HK-2 (cell line): ENCODE results near the gene BEAN1.
A peak's percentile ranks its signal among the peaks of the same experiment; 100 is the strongest.

ENCODE experiments used
- DNase-seq: peaks from one replicate; pipeline ENCODE4 v3.0.0-alpha.2; 2018; ENCODE audit not compliant: unreplicated experiment

The BEAN1 gene

DNA sequence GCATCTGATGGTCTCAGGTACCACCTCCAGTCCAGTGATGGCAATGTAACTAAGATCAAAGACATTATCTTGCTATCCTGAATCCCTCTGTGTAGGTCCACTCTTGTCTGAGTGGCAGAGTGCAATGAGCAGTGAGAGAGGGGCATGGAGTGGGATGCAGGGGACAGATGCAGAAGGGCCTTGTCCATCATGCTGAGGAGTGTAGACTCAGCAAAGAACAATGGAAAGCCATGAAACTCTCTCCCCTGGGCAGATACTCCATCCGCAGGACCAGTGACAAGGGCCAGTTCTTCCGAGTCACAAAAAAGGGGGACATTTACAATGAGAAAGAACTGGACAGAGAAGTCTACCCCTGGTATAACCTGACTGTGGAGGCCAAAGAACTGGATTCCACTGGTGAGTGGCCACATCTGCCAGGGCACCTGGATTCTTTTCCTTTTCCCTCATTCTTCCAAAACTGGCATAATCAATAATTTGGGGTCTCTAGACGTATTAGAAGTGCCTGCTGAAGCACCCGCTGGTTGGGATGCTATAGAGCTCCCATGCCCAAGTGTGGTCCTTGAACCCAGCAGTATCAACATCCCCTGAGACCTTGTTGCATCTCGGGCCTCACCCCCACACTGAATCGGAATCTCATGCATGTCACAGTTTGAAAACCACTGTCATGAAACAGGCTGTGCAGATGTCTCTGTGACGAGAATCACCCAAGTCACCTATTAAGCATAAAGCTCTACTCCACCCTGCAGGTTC lies 31.1 kb upstream of the BEAN1 start:
- DNase-seq, result no peak

DNA sequence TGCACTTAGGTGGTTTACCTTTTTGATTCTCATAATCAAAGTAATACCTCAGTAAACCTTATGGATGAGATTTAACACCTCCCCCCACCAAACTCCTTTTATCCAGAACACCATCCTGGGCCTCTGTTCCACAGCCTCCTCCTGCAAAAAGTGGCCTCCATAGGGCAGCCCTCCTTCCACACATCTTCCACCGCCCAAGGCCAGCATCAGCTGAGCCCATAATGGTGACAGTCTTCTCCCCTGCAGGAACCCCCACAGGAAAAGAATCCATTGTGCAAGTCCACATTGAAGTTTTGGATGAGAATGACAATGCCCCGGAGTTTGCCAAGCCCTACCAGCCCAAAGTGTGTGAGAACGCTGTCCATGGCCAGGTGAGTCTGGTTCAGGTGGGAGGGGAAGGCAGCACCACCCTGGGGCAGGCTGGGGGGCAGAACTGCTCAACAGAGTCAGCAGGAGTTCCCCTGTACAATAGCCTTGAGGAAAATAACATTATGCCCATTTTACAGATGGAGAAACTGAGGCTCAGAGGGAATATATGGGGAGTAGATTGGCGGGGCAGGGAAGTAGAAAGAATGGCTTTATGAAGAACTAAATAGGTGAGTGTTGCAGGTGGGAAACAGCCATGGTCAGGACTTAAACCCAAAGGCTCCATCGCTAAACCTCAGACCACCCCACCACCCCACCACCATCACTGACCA lies 29.2 kb upstream of the BEAN1 start:
- DNase-seq, result no peak

GRCh38 chr16:66399031-66399430 lies 28.1 kb upstream of the BEAN1 start:
- no peak for DNase-seq

DNA sequence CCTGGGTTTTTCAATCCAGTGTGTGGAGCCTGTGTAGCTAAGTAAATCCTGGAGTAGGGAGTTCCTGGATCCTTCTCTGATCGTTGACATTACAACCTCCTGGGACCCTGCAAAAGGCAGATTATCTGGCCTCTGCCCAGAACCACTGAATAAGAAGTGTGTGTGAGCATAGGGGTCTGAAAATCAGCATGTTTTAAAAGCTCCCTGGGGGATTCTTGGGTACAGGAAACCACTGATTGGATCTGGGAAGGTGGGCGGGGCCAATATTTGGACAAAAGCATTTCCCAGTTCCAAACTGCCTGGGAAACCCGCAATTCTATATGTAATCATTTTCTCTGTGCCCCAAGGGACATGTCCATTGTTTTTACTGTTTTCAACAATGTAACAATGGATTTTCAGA lies 27.2 kb upstream of the BEAN1 start:
- DNase-seq, result no peak

- DNase-seq, result no peak
Measured at GRCh38 chr16:66400503-66401380, 26.4 kb upstream of the BEAN1 start.

DNA sequence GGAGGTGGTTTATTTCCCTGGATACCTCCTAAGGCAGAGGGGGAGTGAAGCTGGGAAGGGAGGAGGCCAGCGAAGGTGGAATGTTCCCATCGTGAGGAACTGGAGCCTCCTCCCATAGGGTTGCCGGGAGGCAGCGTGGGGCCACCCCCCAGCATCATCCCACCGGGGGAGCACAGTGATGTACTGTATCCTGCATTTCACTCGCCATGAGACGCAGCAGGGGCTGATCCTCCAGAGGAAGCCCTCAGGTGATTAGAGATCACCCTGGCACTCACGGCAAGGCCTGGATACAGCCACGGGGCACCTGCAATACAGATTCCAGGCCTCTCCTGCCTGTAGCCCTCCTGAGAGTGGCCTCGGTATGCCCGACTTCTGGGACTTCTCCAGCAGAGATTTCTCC lies 25.5 kb upstream of the BEAN1 start:
- no peak for DNase-seq

- no peak for DNase-seq
Measured at GRCh38 chr16:66402166-66402565, 24.9 kb upstream of the BEAN1 start.

DNA sequence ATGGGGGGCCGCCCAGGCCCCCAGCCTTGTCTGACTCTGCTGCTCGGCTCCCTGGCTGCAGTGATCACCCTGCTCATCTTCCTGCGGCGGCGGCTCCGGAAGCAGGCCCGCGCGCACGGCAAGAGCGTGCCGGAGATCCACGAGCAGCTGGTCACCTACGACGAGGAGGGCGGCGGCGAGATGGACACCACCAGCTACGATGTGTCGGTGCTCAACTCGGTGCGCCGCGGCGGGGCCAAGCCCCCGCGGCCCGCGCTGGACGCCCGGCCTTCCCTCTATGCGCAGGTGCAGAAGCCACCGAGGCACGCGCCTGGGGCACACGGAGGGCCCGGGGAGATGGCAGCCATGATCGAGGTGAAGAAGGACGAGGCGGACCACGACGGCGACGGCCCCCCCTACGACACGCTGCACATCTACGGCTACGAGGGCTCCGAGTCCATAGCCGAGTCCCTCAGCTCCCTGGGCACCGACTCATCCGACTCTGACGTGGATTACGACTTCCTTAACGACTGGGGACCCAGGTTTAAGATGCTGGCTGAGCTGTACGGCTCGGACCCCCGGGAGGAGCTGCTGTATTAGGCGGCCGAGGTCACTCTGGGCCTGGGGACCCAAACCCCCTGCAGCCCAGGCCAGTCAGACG lies 24.4 kb upstream of the BEAN1 start:
- no peak for DNase-seq

- no peak for DNase-seq
Measured at GRCh38 chr16:66403531-66404145, 23.5 kb upstream of the BEAN1 start.

DNA sequence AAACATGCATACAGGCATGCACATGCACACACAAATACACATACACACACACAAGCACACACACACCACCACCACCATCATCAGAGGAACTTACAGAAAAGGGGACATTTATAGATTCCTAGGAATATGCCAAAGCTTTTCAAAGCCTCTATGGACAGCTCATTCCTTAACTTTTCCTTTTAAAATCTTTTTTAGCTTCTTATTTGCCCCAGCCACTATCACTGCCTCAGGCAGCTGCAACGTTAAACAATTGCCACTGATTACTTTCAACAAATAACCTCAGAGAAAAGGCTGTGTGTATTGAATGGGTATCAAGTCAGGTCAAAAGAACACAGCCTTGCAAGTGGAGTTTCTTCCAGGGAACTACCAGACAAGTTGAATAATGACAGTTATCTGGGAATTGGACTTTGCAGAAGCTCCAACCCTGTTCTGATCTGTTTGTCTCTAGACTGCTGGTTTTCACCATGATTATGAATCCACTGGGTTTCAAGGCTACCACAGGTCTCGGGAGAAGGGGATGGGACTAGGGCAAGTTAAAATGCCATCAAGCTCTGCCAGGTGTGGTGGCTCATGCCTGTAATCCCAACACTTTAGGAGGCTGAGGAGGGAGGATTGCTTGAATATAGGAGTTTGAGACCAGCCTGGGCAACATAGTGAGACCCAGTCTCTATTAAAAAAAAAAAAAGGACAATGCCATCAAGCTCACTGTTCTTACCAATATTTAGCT lies 21.9 kb upstream of the BEAN1 start:
- DNase-seq, result no peak

- peak; percentile 91 for DNase-seq
Measured at GRCh38 chr16:66406534-66407221, 20.4 kb upstream of the BEAN1 start.

DNA sequence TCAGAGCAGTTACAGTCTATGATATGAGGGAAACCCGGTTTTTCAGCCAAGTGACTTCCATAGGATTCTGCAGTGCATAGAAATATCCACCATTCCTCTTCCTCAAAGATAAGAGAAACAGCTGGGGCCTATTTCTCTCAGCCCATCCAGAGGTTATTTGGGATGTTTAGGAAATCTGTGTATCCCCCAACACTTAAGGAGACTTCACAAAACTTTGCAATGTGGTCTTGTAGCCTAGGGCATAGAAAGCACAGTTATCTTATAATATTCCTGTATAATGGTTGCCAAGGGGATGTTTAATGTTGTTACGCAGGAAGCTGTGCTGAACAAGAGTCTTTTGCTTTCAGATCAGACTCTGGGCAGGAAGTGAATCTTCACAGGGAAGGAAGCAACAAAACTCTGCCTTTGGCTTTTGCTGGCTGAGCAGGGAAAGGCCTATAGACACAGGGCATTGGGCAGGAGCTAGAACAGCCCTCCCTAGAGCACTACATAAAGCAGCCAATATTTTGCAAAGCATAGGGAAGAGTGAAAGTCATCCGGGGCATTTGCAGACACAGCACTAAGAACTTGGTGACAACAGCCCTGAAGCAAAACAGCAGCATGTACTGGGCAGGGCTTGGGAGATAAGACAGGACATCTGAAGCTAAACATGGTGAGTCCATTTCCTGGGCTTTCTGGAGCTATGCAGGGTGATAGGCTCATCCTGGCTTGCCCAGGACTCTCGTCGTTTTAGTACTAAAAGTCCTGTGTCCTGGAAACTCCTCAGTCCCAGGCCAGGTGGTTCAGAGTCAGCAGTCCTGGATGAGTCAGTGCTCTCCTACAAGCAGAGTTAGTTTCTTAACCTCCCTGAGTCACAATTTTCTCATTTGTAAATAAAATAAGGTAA lies 18.7 kb upstream of the BEAN1 start:
- peak; percentile 63 for DNase-seq

GRCh38 chr16:66409156-66409555 lies 17.9 kb upstream of the BEAN1 start:
- no peak for DNase-seq

GRCh38 chr16:66412182-66412581 lies 14.9 kb upstream of the BEAN1 start:
- DNase-seq, result no peak

- DNase-seq, result no peak
Measured at GRCh38 chr16:66414891-66415290, 12.2 kb upstream of the BEAN1 start.

DNA sequence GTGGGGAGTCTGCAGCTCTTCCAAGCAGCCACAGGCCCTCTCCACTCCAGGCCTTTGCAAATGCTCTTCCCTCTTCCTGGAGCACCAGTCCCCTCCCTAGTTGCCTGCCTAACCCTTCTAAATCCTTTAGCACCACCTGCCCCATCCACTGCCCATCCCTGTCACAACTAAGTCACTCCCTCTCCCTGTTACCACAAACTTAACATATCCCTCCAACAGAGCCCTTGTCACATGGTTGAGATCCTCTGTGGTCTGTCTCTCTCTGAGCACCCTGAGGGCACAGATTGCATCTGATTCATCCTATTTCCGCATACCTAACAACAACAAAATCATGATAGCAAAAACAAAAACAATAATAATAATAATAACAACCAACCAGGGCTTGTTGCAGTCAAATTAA lies 11.0 kb upstream of the BEAN1 start:
- DNase-seq, result no peak

- DNase-seq, result no peak
Measured at GRCh38 chr16:66416939-66417700, 10.0 kb upstream of the BEAN1 start.

GRCh38 chr16:66418165-66418962 lies 8.7 kb upstream of the BEAN1 start:
- no peak for DNase-seq
